HFF-Myc (cell line): ENCODE results near the gene CFAP74.

ENCODE experiments used
- DNase-seq: peaks from one replicate; pipeline ENCODE4 v3.0.0-alpha.2; 2011; ENCODE audit warnings: low read depth; ENCODE audit errors: extremely low read depth
- H3K4me3 ChIP-seq: replicated peaks from 2 replicates; pipeline ENCODE4 v1.5.1; 2011; ENCODE audit warnings: low read depth, mild to moderate bottlenecking, control low read depth, low read length
- CTCF ChIP-seq: IDR thresholded peaks from 2 replicates; pipeline ENCODE4 v1.5.1; 2012; ENCODE audit warnings: mild to moderate bottlenecking, low read depth, low read length, control low read depth; ENCODE audit errors: missing control alignments

Gene CFAP74

GRCh38 chr1:1873186-1873585 is 130.4 kb downstream of the CFAP74 start:
- H3K4me3 ChIP-seq = no peak overlapping the region
- no peak for DNase-seq
- TF ChIP-seq CTCF = no peak

- TF ChIP-seq CTCF = no peak
- H3K4me3 ChIP-seq = no peak overlapping the region
These were observed 131.1 kb downstream of the CFAP74 start for GRCh38 chr1:1872329-1872994.

More at GRCh38 chr1:1872329-1872994, 131.1 kb downstream of the CFAP74 start:
- no peak for DNase-seq
